Measurements from ENCODE around the gene ERC1. TPM values are rescaled to one million over a fixed set of nuclear protein-coding genes. Genes with fewer than 3 reads are reported as not detected.

Gene ERC1
- total and polyA plus RNA-seq, 2 donors: 26.6 to 76.7 TPM

- WGBS: 65% methylated on average over 16 of the region's 16 CpGs
- Histone ChIP-seq H3K27ac (ENCODE audit: low read depth) (no peak overlapping the region), H3K4me3 (ENCODE audit: low read depth, low read length) (no peak overlapping the region)
Measured at GRCh38 chr12:1533602-1534304, 542.7 kb downstream of the ERC1 start.

GRCh38 chr12:1534748-1535147 lies 543.7 kb downstream of the ERC1 start:
- Histone ChIP-seq H3K36me3 (ENCODE audit: insufficient read depth) (no peaks in the 10 kb centered on the region), H3K4me3 (ENCODE audit: low read depth, low read length) (no peak overlapping the region), H3K4me1 (ENCODE audit: insufficient read depth) (no peaks in the 10 kb centered on the region), H3K27ac (ENCODE audit: low read depth) (no peak overlapping the region)
- 91% methylated on average over 3 of the region's 3 CpGs for WGBS
- DNase-seq (ENCODE audit: extremely low spot score): no peak

More at GRCh38 chr12:1533602-1534304, 542.7 kb downstream of the ERC1 start:
- DNase-seq (ENCODE audit: extremely low spot score): no peak
- Histone ChIP-seq H3K4me1 (ENCODE audit: insufficient read depth) (no peaks in the 10 kb centered on the region), H3K36me3 (ENCODE audit: insufficient read depth) (no peaks in the 10 kb centered on the region)

- Histone ChIP-seq H3K27ac (ENCODE audit: low read depth) (no peak overlapping the region), H3K36me3 (ENCODE audit: insufficient read depth) (no peaks in the 10 kb centered on the region), H3K4me1 (ENCODE audit: insufficient read depth) (no peaks in the 10 kb centered on the region), H3K4me3 (ENCODE audit: low read depth, low read length) (no peak overlapping the region)
- 80% methylated on average over 4 of the region's 4 CpGs for WGBS
- DNase-seq (ENCODE audit: extremely low spot score): no peak
Measured at GRCh38 chr12:1536817-1537216, 545.8 kb downstream of the ERC1 start.

GRCh38 chr12:1539135-1539534 lies 548.1 kb downstream of the ERC1 start:
- no peak for DNase-seq (ENCODE audit: extremely low spot score)
- 76% methylated on average over 11 of the region's 11 CpGs for WGBS
- no peak overlapping the region for H3K4me3 ChIP-seq (ENCODE audit: low read depth, low read length)

GRCh38 chr12:1540690-1541089 lies 549.7 kb downstream of the ERC1 start:
- no peak overlapping the region for H3K4me3 ChIP-seq (ENCODE audit: low read depth, low read length)
- H3K36me3 ChIP-seq (ENCODE audit: insufficient read depth): no peaks in the 10 kb centered on the region
- no peak overlapping the region for H3K27ac ChIP-seq (ENCODE audit: low read depth)
- no peaks in the 10 kb centered on the region for H3K4me1 ChIP-seq (ENCODE audit: insufficient read depth)
- no peak for DNase-seq (ENCODE audit: extremely low spot score)
- 88% methylated on average over 6 of the region's 6 CpGs for WGBS

More at GRCh38 chr12:1539135-1539534, 548.1 kb downstream of the ERC1 start:
- H3K27ac ChIP-seq (ENCODE audit: low read depth): no peak overlapping the region
- no peaks in the 10 kb centered on the region for H3K36me3 ChIP-seq (ENCODE audit: insufficient read depth)
- no peaks in the 10 kb centered on the region for H3K4me1 ChIP-seq (ENCODE audit: insufficient read depth)

GRCh38 chr12:1542599-1542998 lies 551.6 kb downstream of the ERC1 start:
- no peak overlapping the region for H3K27ac ChIP-seq (ENCODE audit: low read depth)
- H3K4me3 ChIP-seq (ENCODE audit: low read depth, low read length): no peak overlapping the region
- 93% methylated on average over 7 of the region's 7 CpGs for WGBS
- no peaks in the 10 kb centered on the region for H3K36me3 ChIP-seq (ENCODE audit: insufficient read depth)
- no peak for DNase-seq (ENCODE audit: extremely low spot score)
- H3K4me1 ChIP-seq (ENCODE audit: insufficient read depth): no peaks in the 10 kb centered on the region

- no peak overlapping the region for H3K4me3 ChIP-seq (ENCODE audit: low read depth, low read length)
- no peak for DNase-seq (ENCODE audit: extremely low spot score)
- no peak overlapping the region for H3K27ac ChIP-seq (ENCODE audit: low read depth)
- H3K36me3 ChIP-seq (ENCODE audit: insufficient read depth): no peaks in the 10 kb centered on the region
- H3K4me1 ChIP-seq (ENCODE audit: insufficient read depth): no peaks in the 10 kb centered on the region
- WGBS: 58% methylated on average over 7 of the region's 7 CpGs
Measured at GRCh38 chr12:1544996-1545700, 554.1 kb downstream of the ERC1 start.

Other genes with a start within 250 kb of the ERC1 start
- gene WNK1, start 238.6 kb upstream of the ERC1 start, total RNA-seq: 155 TPM
- 71.0 TPM for gene WNK1, start 238.6 kb upstream of the ERC1 start, polyA plus RNA-seq
- 31.6 TPM for gene RAD52, start 41.5 kb upstream of the ERC1 start, total RNA-seq
- gene RAD52, start 41.5 kb upstream of the ERC1 start, polyA plus RNA-seq: 10.3 TPM